BLaER1 treated with 17β-estradiol and CSF1 and Interleukin-3, amounts not matched to agents 10 nM and 100 nM (cell line): ENCODE measurements around the gene CACNG5.

ENCODE experiments used
- H3K27ac ChIP-seq, 11 experiments: shearing (Covaris generic); formaldehyde crosslinking; 2 replicates each; pipeline ENCODE4 v1.8.1; 2022
- H3K27me3 ChIP-seq, 11 experiments: shearing (Covaris generic); formaldehyde crosslinking; 2 replicates each; pipeline ENCODE4 v1.8.1; 2022
- H3K36me3 ChIP-seq, 11 experiments: shearing (Covaris generic); formaldehyde crosslinking; 2 replicates each; pipeline ENCODE4 v1.8.1; 2022
- H3K4me1 ChIP-seq, 10 experiments: shearing (Covaris generic); formaldehyde crosslinking; 2 replicates each; pipeline ENCODE4 v1.8.1; 2022
- H3K4me2 ChIP-seq, 11 experiments: shearing (Covaris generic); formaldehyde crosslinking; 2 replicates each; pipeline ENCODE4 v1.8.1; 2022
- H3K4me3 ChIP-seq, 10 experiments: shearing (Covaris generic); formaldehyde crosslinking; 2 replicates each; pipeline ENCODE4 v1.8.1; 2022
- H3K9ac ChIP-seq, 11 experiments: shearing (Covaris generic); formaldehyde crosslinking; 2 replicates each; pipeline ENCODE4 v1.8.1; 2022
- H3K9me3 ChIP-seq, 11 experiments: shearing (Covaris generic); formaldehyde crosslinking; replicated peaks in 1 of 11; 2 replicates each; pipeline ENCODE4 v1.8.1; 2022
- H4K20me1 ChIP-seq, 11 experiments: shearing (Covaris generic); formaldehyde crosslinking; 2 replicates each; pipeline ENCODE4 v1.8.1; 2022
- Cebpa-rat ChIP-seq, 11 experiments: shearing (Covaris generic); IDR thresholded peaks; 2 replicates each; pipeline ENCODE4 v1.8.1; 2022

The CACNG5 gene

GRCh38 chr17:66865151-66865550 lies 30.2 kb downstream of the CACNG5 start:
- Histone ChIP-seq H4K20me1 (no peaks in the 10 kb centered on the region), H3K27me3 (no peaks in the 10 kb centered on the region), H3K36me3 (no peaks in the 10 kb centered on the region), H3K4me1 (no peaks in the 10 kb centered on the region), H3K27ac (no peak overlapping the region), H3K4me2 (no peak overlapping the region), H3K4me3 (no peak overlapping the region), H3K9ac (no peak overlapping the region), H3K9me3 (peaks cover 21 to 37% (median 26%) of the 10 kb centered on the region in 11 experiments; a peak in 21 of 22 replicates)
- TF ChIP-seq Cebpa-rat (IDR thresholded peaks at IDR 0.05) = no peak

- no peak overlapping the region for H3K4me3 ChIP-seq
- H4K20me1 ChIP-seq = no peaks in the 10 kb centered on the region
- H3K9ac ChIP-seq = no peak overlapping the region
- H3K27me3 ChIP-seq = no peaks in the 10 kb centered on the region
- no peaks in the 10 kb centered on the region for H3K36me3 ChIP-seq
- no peak overlapping the region for H3K27ac ChIP-seq
- TF ChIP-seq Cebpa-rat (IDR thresholded peaks at IDR 0.05) = no peak
- peaks cover 5 to 20% (median 11%) of the 10 kb centered on the region in 11 experiments; a peak in 19 of 22 replicates for H3K9me3 ChIP-seq
- no peaks in the 10 kb centered on the region for H3K4me1 ChIP-seq
- no peak overlapping the region for H3K4me2 ChIP-seq
Measured at GRCh38 chr17:66873962-66874361, 39.0 kb downstream of the CACNG5 start.

GRCh38 chr17:66884931-66885330 lies 50.0 kb downstream of the CACNG5 start:
- Histone ChIP-seq H3K27ac (no peak overlapping the region), H4K20me1 (no peaks in the 10 kb centered on the region), H3K27me3 (no peaks in the 10 kb centered on the region), H3K9ac (no peak overlapping the region), H3K36me3 (no peaks in the 10 kb centered on the region), H3K4me3 (no peak overlapping the region), H3K4me1 (no peaks in the 10 kb centered on the region), H3K9me3 (peaks cover 5 to 24% (median 11%) of the 10 kb centered on the region in 11 experiments; a peak in 19 of 22 replicates), H3K4me2 (no peak overlapping the region)
- TF ChIP-seq Cebpa-rat (IDR thresholded peaks at IDR 0.05) = no peak

- Histone ChIP-seq H3K27me3 (no peaks in the 10 kb centered on the region), H4K20me1 (no peaks in the 10 kb centered on the region), H3K36me3 (no peaks in the 10 kb centered on the region), H3K9ac (no peak overlapping the region), H3K27ac (no peak overlapping the region), H3K4me2 (no peak overlapping the region), H3K4me1 (no peaks in the 10 kb centered on the region), H3K4me3 (no peak overlapping the region), H3K9me3 (peaks cover 0 to 20% (median 6%) of the 10 kb centered on the region in 11 experiments; a peak in 15 of 22 replicates)
- TF ChIP-seq Cebpa-rat (IDR thresholded peaks at IDR 0.05) = no peak
Measured at GRCh38 chr17:66885417-66885816, 50.5 kb downstream of the CACNG5 start.

GRCh38 chr17:66889480-66890230 lies 54.7 kb downstream of the CACNG5 start:
- Histone ChIP-seq H3K36me3 (no peaks in the 10 kb centered on the region), H3K4me1 (no peaks in the 10 kb centered on the region), H4K20me1 (no peaks in the 10 kb centered on the region), H3K4me2 (no peak overlapping the region), H3K27ac (no peak overlapping the region), H3K9ac (no peak overlapping the region), H3K9me3 (0 out of 22 replicates have a peak, but pooled peaks cover 0 to 5% (median 0%) of the 10 kb centered on the region in 11 experiments), H3K4me3 (no peak overlapping the region), H3K27me3 (no peaks in the 10 kb centered on the region)
- TF ChIP-seq Cebpa-rat (IDR thresholded peaks at IDR 0.05) = no peak

GRCh38 chr17:66892246-66892645 lies 57.3 kb downstream of the CACNG5 start:
- Histone ChIP-seq H3K27me3 (no peaks in the 10 kb centered on the region), H3K4me2 (no peak overlapping the region), H3K36me3 (no peaks in the 10 kb centered on the region), H3K4me1 (no peaks in the 10 kb centered on the region), H4K20me1 (no peaks in the 10 kb centered on the region), H3K27ac (no peak overlapping the region), H3K9me3 (0 out of 22 replicates have a peak, but pooled peaks cover 0 to 5% (median 0%) of the 10 kb centered on the region in 11 experiments), H3K9ac (no peak overlapping the region), H3K4me3 (no peak overlapping the region)
- no peak for TF ChIP-seq Cebpa-rat (IDR thresholded peaks at IDR 0.05)

- Histone ChIP-seq H3K27ac (no peak overlapping the region), H3K9me3 (0 out of 22 replicates have a peak, but pooled peaks cover 0 to 5% (median 0%) of the 10 kb centered on the region in 11 experiments), H3K27me3 (no peaks in the 10 kb centered on the region), H3K4me3 (no peak overlapping the region), H3K9ac (no peak overlapping the region), H3K36me3 (no peaks in the 10 kb centered on the region), H4K20me1 (no peaks in the 10 kb centered on the region), H3K4me1 (no peaks in the 10 kb centered on the region), H3K4me2 (no peak overlapping the region)
- TF ChIP-seq Cebpa-rat (IDR thresholded peaks at IDR 0.05) = no peak
Measured at GRCh38 chr17:66893382-66893781, 58.5 kb downstream of the CACNG5 start.

DNA sequence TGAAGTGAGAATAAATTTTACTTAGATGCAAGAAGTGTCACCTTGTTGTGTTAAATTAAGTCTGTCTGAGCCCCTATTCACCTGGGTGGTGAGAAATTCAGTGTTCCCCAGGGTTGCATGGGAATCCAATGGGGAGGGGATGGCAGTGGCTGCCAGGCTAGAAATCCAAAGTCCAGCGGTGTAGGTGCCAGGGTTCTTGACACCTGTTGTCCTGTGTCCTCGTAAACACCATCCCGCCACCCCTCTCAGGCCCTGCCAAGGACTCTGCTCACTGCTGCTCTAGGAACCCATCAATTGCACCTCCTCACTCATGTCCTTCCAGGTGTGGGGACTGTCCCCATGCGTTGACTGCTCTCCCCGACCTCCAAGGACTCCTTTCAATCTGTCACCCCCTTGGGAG lies 58.9 kb downstream of the CACNG5 start:
- Histone ChIP-seq H3K4me2 (no peak overlapping the region), H4K20me1 (no peaks in the 10 kb centered on the region)
- no peak for TF ChIP-seq Cebpa-rat (IDR thresholded peaks at IDR 0.05)

DNA sequence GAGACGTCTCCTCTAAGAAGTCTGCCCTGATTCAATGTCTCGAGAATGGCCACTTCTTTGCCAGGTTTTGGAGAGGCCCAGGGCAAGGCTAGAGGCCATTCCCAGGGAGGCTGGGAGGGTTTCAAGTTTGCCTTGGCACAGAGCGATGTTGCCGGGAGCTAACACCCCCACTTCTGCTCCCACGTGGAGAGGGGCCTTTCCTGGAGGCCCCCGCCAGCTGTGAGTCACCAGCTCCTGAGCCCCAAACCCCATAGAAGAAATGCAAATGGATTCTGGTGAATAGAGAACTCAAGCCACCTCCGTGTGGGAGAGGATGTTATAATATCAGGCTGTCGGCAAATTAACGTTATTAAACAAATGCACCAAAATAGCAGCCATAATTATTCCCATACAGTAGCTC lies 62.2 kb downstream of the CACNG5 start:
- no peaks in the 10 kb centered on the region for H3K9me3 ChIP-seq
- no peak overlapping the region for H3K27ac ChIP-seq
- no peaks in the 10 kb centered on the region for H3K36me3 ChIP-seq
- no peak for TF ChIP-seq Cebpa-rat (IDR thresholded peaks at IDR 0.05)
- no peaks in the 10 kb centered on the region for H4K20me1 ChIP-seq
- no peak overlapping the region for H3K4me2 ChIP-seq
- H3K27me3 ChIP-seq = no peaks in the 10 kb centered on the region
- no peak overlapping the region for H3K9ac ChIP-seq
- no peaks in the 10 kb centered on the region for H3K4me1 ChIP-seq
- no peak overlapping the region for H3K4me3 ChIP-seq

More for the DNA sequence above, 58.9 kb downstream of the CACNG5 start:
- no peak overlapping the region for H3K4me3 ChIP-seq
- H3K4me1 ChIP-seq = no peaks in the 10 kb centered on the region
- no peak overlapping the region for H3K9ac ChIP-seq
- no peaks in the 10 kb centered on the region for H3K27me3 ChIP-seq
- H3K9me3 ChIP-seq = 0 out of 22 replicates have a peak, but pooled peaks cover 0 to 5% (median 0%) of the 10 kb centered on the region in 11 experiments
- H3K36me3 ChIP-seq = no peaks in the 10 kb centered on the region
- no peak overlapping the region for H3K27ac ChIP-seq

- no peaks in the 10 kb centered on the region for H3K9me3 ChIP-seq
- H4K20me1 ChIP-seq = no peaks in the 10 kb centered on the region
- H3K27me3 ChIP-seq = no peaks in the 10 kb centered on the region
- H3K4me3 ChIP-seq = no peak overlapping the region
- H3K4me1 ChIP-seq = peaks cover 0 to 5% (median under 1%) of the 10 kb centered on the region in 10 experiments; a peak in 4 of 20 replicates
- no peak overlapping the region for H3K9ac ChIP-seq
- no peaks in the 10 kb centered on the region for H3K36me3 ChIP-seq
- no peak for TF ChIP-seq Cebpa-rat (IDR thresholded peaks at IDR 0.05)
- H3K4me2 ChIP-seq = no peak overlapping the region
- no peak overlapping the region for H3K27ac ChIP-seq
Measured at GRCh38 chr17:66898536-66898935, 63.6 kb downstream of the CACNG5 start.
